GM12878 (cell line): ENCODE results near the gene COL23A1. TPM values are rescaled to one million over a fixed set of nuclear protein-coding genes. Genes with fewer than 3 reads are reported as not detected.

Source experiments
- ATAC-seq: fragments of 200-7000 bp; cut with Tn5 transposase; 3 replicates; pipeline ENCODE4 v1.9.1; 2020; ENCODE audit warnings: mild to moderate bottlenecking, moderate library complexity
- BruUV-seq: library from RNA; stranded (reverse); fragments of 400-500 nt; replicated peaks from 2 replicates; lab custom pipeline; 2021; lab: Mats Ljungman, UMichigan
- CTCF ChIA-PET: fragments of 300-600 bp; sonication (Branson Sonifier 250); formaldehyde crosslinking; extraction: SDS; loops from one replicate; lab custom pipeline; 2021; ENCODE audit warnings: inconsistent platforms; lab: Yijun Ruan, JAX
- POLR2A ChIA-PET: fragments of 350-600 bp; formaldehyde crosslinking; extraction: SDS; loops from one replicate; lab custom pipeline; 2021; ENCODE audit warnings: inconsistent platforms; lab: Charles Lee
- RAD21 ChIA-PET: fragments of 300-600 bp; sonication (Branson Sonifier 250); formaldehyde crosslinking; loops from one replicate; lab custom pipeline; 2023; ENCODE audit warnings: antibody characterized with exemption; ENCODE audit not compliant: unreplicated experiment; lab: Charles Lee
- SMC1A ChIA-PET: fragments of 300-600 bp; sonication (Branson Sonifier 250); formaldehyde crosslinking; loops from one replicate; lab custom pipeline; 2023; ENCODE audit not compliant: unreplicated experiment, uncharacterized antibody; lab: Charles Lee
- DNase-seq: peaks from one replicate; pipeline ENCODE4 v3.0.0-alpha.2; 2011; ENCODE audit warnings: low read depth, low spot score
- FAIRE-seq: peaks from 3 replicates; lab custom pipeline; 2011; peaks lifted over from hg19 to GRCh38; lab: Jason Lieb, UNC
- H2AFZ ChIP-seq: 2 replicates; pipeline ENCODE4 v1.6.0; 2011; ENCODE audit warnings: low read depth, low read length, control low read depth; ENCODE audit not compliant: control insufficient read depth
- H3K27ac ChIP-seq: 2 replicates; pipeline ENCODE4 v1.5.1; 2011; ENCODE audit warnings: control low read depth; ENCODE audit not compliant: control insufficient read depth, insufficient read depth
- H3K27me3 ChIP-seq, 2 experiments: replicated peaks in 1 of 2; 2 replicates each; pipeline versions ENCODE4 v1.6.0 to v1.6.1; 2011; ENCODE audit warnings: low read length in 1 of 2; ENCODE audit not compliant: control insufficient read depth in 2 of 2, insufficient read depth in 2 of 2
- H3K36me3 ChIP-seq, 2 experiments: 2 replicates each; pipeline ENCODE4 v1.5.1; 2011; ENCODE audit warnings: low read length in 1 of 2; ENCODE audit not compliant: control insufficient read depth in 2 of 2, insufficient read depth in 2 of 2
- H3K4me1 ChIP-seq: 2 replicates; pipeline ENCODE4 v1.6.1; 2011; ENCODE audit warnings: mild to moderate bottlenecking, low read length, moderate library complexity, mixed read lengths; ENCODE audit not compliant: control insufficient read depth, insufficient read depth
- H3K4me2 ChIP-seq: 2 replicates; pipeline ENCODE4 v1.6.0; 2011; ENCODE audit warnings: control low read depth; ENCODE audit not compliant: control insufficient read depth, insufficient read depth
- H3K4me3 ChIP-seq: fragments of 200-600 bp; sonication (generic); 2 replicates; pipeline ENCODE4 v1.5.1; 2016
- H3K79me2 ChIP-seq: 2 replicates; pipeline ENCODE4 v1.6.0; 2011; ENCODE audit warnings: low read length; ENCODE audit not compliant: control insufficient read depth, insufficient read depth
- H3K9ac ChIP-seq: 2 replicates; pipeline ENCODE4 v1.8.0; 2011; ENCODE audit warnings: low read length, control low read depth, mixed read lengths; ENCODE audit not compliant: control insufficient read depth, insufficient read depth
- H3K9me3 ChIP-seq: replicated peaks from 3 replicates; pipeline ENCODE4 v1.5.1; 2011; ENCODE audit warnings: mild to moderate bottlenecking, low read length; ENCODE audit not compliant: control insufficient read depth, insufficient read depth
- H4K20me1 ChIP-seq: 2 replicates; pipeline ENCODE4 v1.6.0; 2011; ENCODE audit not compliant: control insufficient read depth, insufficient read depth
- BACH1 ChIP-seq: fragments of 450-650 bp; IDR thresholded peaks from 2 replicates; pipeline ENCODE4 v1.6.1; 2017; ENCODE audit warnings: mild to moderate bottlenecking, borderline replicate concordance
- CHD4 ChIP-seq: fragments of 200-600 bp; sonication (generic); IDR thresholded peaks from 2 replicates; pipeline ENCODE4 v1.6.1; 2016; ENCODE audit warnings: mild to moderate bottlenecking
- FOXK2 ChIP-seq: fragments of 450-650 bp; IDR thresholded peaks from 2 replicates; pipeline ENCODE4 v1.6.1; 2017; ENCODE audit warnings: mild to moderate bottlenecking, moderate library complexity
- HDGF ChIP-seq: fragments of 450-650 bp; IDR thresholded peaks from 2 replicates; pipeline ENCODE4 v1.6.1; 2016; ENCODE audit warnings: antibody characterized with exemption
- MAX ChIP-seq: IDR thresholded peaks from 2 replicates; pipeline ENCODE4 v1.6.1; 2012; ENCODE audit warnings: low read depth, low read length, improper control_type of control experiment
- NFYA ChIP-seq: IDR thresholded peaks from 2 replicates; pipeline ENCODE4 v1.6.1; 2011; ENCODE audit warnings: low read depth, mild to moderate bottlenecking, low read length, improper control_type of control experiment, borderline replicate concordance
- NKRF ChIP-seq: fragments of 450-650 bp; conservative IDR thresholded peaks from 2 replicates; pipeline ENCODE4 v1.6.1; 2017; ENCODE audit warnings: mild to moderate bottlenecking, moderate library complexity
- NRF1 ChIP-seq: conservative IDR thresholded peaks from 2 replicates; pipeline ENCODE4 v1.6.1; 2011; ENCODE audit warnings: mild to moderate bottlenecking, low read depth, low read length, improper control_type of control experiment
- PAX5 ChIP-seq: IDR thresholded peaks from 2 replicates; pipeline ENCODE4 v1.6.1; 2011; ENCODE audit warnings: low read depth, low read length, borderline replicate concordance
- POLR2AphosphoS5 ChIP-seq: IDR thresholded peaks from 2 replicates; pipeline ENCODE4 v1.6.1; 2011; ENCODE audit warnings: mild to moderate bottlenecking, low read length, inconsistent platforms
- SMAD5 ChIP-seq: IDR thresholded peaks from 2 replicates; pipeline ENCODE4 v1.6.1; 2016; ENCODE audit warnings: antibody characterized with exemption, low read depth
- TCF12 ChIP-seq: IDR thresholded peaks from 2 replicates; pipeline ENCODE4 v1.6.1; 2011; ENCODE audit warnings: low read depth, mild to moderate bottlenecking, low read length
- TCF7 ChIP-seq: IDR thresholded peaks from 2 replicates; pipeline ENCODE4 v1.6.1; 2014; ENCODE audit warnings: antibody characterized with exemption, borderline replicate concordance
- ZNF274 ChIP-seq: IDR thresholded peaks from one replicate; pipeline ENCODE4 v1.8.0; 2011; ENCODE audit not compliant: insufficient read length, insufficient read depth
- ZNF592 ChIP-seq: fragments of 450-650 bp; IDR thresholded peaks from 2 replicates; pipeline ENCODE4 v1.6.1; 2017; ENCODE audit warnings: mild to moderate bottlenecking, moderate library complexity
- ZZZ3 ChIP-seq: IDR thresholded peaks from 2 replicates; pipeline ENCODE4 v1.6.1; 2011; ENCODE audit warnings: low read depth; ENCODE audit not compliant: control insufficient read depth, insufficient read length
- WGBS: methylation state at CpG from one replicate; pipeline ENCODE4 v1.1.6; 2016; ENCODE audit warnings: low lambda C conversion rate; ENCODE audit not compliant: insufficient replicate concordance, insufficient coverage; ENCODE audit errors: missing lambda C conversion rate; 5-methylcytosine and 5-hydroxymethylcytosine counted together
- in situ Hi-C: fragments of 300-500 bp; cut with MboI; formaldehyde crosslinking; loops from 9 replicates; pipeline ENCODE4 v1.14.3; 2018; ENCODE audit warnings: mixed read lengths
- intact Hi-C: fragments of 100-400 bp; cut with micrococcal nuclease; formaldehyde crosslinking; loops from one replicate; pipeline ENCODE4 v1.14.2; 2022; ENCODE audit not compliant: unreplicated experiment
- polyA plus RNA-seq, 11 experiments: library from polyadenylated mRNA; depleted of rRNA in 4 of 11; unstranded in 6 of 11; stranded (reverse) in 5 of 11; fragments of >200 nt; fragmentation: Nextera tagmentation in 4 of 11; fragmentation: Illumina TruSeq in 1 of 11; extraction: Ambion mirVana in 4 of 11; extraction: Trizol in 1 of 11; gene quantifications; 1 replicate in 1 of 11; 2 replicates in 10 of 11; pipeline versions ENCODE4 v1.2.1 to v1.2.3, GENCODE V29; 2011 to 2016; ENCODE audit warnings: inconsistent platforms in 2 of 11, missing spikeins in 2 of 11, low read depth in 1 of 11
- total RNA-seq, 4 experiments: library from RNA; depleted of rRNA in 3 of 4; stranded (reverse); fragments of >200 nt in 3 of 4; fragmentation: Illumina TruSeq in 1 of 4; extraction: Trizol in 1 of 4; gene quantifications; 2 replicates each; pipeline versions ENCODE4 v1.2.1 to v1.2.3, GENCODE V29; 2013 to 2021

The COL23A1 gene
- total and polyA plus RNA-seq, 10 of the 15 experiments (the other 5 are each of a cell fraction or from before 2014, with no cell fraction given) = 0.03 to 0.83 (median 0.09) TPM; not detected in 5

- ATAC-seq (no peak), DNase-seq (no peak), FAIRE-seq (no peak)
- Histone ChIP-seq H3K4me3 (no peak overlapping the region), H3K79me2 (no peaks in the 10 kb centered on the region), H2AFZ (no peak overlapping the region), H3K4me2 (no peak overlapping the region), H3K36me3 (no peaks in the 10 kb centered on the region), H3K9ac (no peak overlapping the region), H3K27me3 (no peaks in the 10 kb centered on the region; a peak in 2 of 4 replicates), H4K20me1 (no peaks in the 10 kb centered on the region), H3K4me1 (no peaks in the 10 kb centered on the region), H3K27ac (no peak overlapping the region), H3K9me3 (no peaks in the 10 kb centered on the region)
- TF ChIP-seq ZNF592 = no peak
- no peak for TF ChIP-seq ZNF274
- TF ChIP-seq CHD4 = no peak
- no peak for TF ChIP-seq NKRF
- TF ChIP-seq HDGF = no peak
- TF ChIP-seq POLR2AphosphoS5 = no peak
- no peak for TF ChIP-seq NRF1
- TF ChIP-seq BACH1 = no peak
- TF ChIP-seq TCF7 = no peak
- no peak for TF ChIP-seq SMAD5
- TF ChIP-seq MAX = no peak
- TF ChIP-seq ZZZ3 = no peak
- TF ChIP-seq TCF12 = no peak
- TF ChIP-seq FOXK2 = no peak
- no peak for TF ChIP-seq PAX5
- TF ChIP-seq NFYA = no peak
- BruUV-seq = no TSS peak
- in situ Hi-C loops = no loop called here
- 46% methylated on average over 11 of the region's 13 CpGs for WGBS
- SMC1A ChIA-PET = no interaction called here
- POLR2A ChIA-PET = no interaction called here
- intact Hi-C loops = no loop called here
- CTCF ChIA-PET = interaction anchor here (0.7 kb wide), 1 partner anchor 43 kb away, joined by 3 read pairs; no protein-coding TSS in a partner anchor
- RAD21 ChIA-PET = no interaction called here
Observed at GRCh38 chr5:178383301-178383918, 206.8 kb downstream of the COL23A1 start.
